Measurements from ENCODE around the gene TRPM1. TPM values are rescaled to one million over a fixed set of nuclear protein-coding genes. Genes with fewer than 3 reads are reported as not detected.

The TRPM1 gene
- total RNA-seq, 1 experiment from 2014 or later: 0.77 TPM

DNA sequence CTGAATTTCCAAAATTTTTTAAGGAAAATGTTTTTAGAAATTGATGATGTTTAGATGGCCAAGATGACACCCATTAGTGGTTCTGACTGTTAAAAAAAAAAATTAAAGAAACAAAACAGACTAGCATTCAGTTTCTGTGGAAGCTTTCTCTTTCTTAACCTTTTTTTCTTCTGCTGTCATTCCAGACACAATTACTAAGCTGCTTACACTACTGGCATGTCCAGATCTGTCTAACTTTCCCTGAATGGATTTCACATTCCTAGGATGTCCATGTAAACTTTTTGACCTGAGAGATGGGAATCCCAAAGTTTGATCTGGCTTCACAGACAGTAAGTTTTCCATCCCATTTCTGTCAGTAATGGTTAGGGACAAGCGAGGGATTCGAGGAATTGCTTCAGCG lies 99.8 kb downstream of the TRPM1 start (continued):
- TF ChIP-seq, protein P1, sequence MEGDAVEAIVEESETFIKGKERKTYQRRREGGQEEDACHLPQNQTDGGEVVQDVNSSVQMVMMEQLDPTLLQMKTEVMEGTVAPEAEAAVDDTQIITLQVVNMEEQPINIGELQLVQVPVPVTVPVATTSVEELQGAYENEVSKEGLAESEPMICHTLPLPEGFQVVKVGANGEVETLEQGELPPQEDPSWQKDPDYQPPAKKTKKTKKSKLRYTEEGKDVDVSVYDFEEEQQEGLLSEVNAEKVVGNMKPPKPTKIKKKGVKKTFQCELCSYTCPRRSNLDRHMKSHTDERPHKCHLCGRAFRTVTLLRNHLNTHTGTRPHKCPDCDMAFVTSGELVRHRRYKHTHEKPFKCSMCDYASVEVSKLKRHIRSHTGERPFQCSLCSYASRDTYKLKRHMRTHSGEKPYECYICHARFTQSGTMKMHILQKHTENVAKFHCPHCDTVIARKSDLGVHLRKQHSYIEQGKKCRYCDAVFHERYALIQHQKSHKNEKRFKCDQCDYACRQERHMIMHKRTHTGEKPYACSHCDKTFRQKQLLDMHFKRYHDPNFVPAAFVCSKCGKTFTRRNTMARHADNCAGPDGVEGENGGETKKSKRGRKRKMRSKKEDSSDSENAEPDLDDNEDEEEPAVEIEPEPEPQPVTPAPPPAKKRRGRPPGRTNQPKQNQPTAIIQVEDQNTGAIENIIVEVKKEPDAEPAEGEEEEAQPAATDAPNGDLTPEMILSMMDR (IDR thresholded peaks at IDR 0.05): no peak
- TF ChIP-seq, protein P2, sequence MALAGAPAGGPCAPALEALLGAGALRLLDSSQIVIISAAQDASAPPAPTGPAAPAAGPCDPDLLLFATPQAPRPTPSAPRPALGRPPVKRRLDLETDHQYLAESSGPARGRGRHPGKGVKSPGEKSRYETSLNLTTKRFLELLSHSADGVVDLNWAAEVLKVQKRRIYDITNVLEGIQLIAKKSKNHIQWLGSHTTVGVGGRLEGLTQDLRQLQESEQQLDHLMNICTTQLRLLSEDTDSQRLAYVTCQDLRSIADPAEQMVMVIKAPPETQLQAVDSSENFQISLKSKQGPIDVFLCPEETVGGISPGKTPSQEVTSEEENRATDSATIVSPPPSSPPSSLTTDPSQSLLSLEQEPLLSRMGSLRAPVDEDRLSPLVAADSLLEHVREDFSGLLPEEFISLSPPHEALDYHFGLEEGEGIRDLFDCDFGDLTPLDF (CRISPR knock-in tag; IDR thresholded peaks at IDR 0.05): no peak
- TF ChIP-seq CBFB (CRISPR knock-in tag; IDR thresholded peaks at IDR 0.05; ENCODE audit: low read depth) (no peak), RORB (CRISPR knock-in tag; IDR thresholded peaks at IDR 0.05) (no peak), ZNF232 (CRISPR knock-in tag; IDR thresholded peaks at IDR 0.05) (no peak), FOXK1 (CRISPR knock-in tag; IDR thresholded peaks at IDR 0.05) (no peak)

DNA sequence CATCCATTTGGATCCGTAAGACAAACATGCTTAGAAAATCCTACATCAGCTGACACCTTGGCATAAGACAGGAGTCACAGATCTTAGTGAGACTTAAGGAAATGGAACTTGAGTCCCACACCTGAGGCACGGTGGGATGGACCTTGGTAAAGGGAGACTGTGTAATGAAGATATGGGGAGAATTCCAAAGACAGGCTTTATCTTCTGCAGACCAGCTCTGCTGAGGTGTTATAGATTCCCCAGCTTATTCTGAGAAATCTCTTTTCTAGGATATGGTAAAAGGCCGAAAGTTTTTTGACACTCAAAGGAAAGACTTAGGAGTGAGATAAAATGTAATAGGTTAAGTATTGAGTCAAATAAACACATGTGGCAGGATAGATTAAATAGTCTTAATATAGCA lies 101.8 kb downstream of the TRPM1 start:
- no peak overlapping the region for H3K27ac Mint-ChIP-seq
- POLR2A ChIA-PET: no interaction called here

DNA sequence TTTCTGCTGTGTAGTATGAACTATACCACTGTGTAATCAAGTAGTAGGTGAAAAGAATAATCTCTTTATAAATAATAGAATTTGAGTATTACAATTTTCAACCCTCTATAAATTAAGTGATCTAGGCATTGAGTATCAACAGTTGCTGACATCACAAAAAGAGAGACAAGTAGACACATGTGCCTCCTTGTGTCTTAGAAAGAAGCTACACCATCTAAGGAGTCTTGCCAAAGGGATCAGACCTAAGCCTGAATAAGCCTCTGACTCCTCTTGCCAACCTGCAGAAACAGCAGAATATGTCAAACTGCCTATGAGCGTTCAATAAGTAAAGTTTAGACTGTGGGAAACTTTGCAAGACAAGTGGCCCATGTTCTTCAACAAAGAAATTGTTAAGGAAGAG lies 104.3 kb downstream of the TRPM1 start:
- H3K27me3 Mint-ChIP-seq (ENCODE audit: low read depth): no peaks in the 10 kb centered on the region
- H3K9me3 Mint-ChIP-seq: peaks cover 13% of the 10 kb centered on the region
- H3K36me3 Mint-ChIP-seq: no peaks in the 10 kb centered on the region
- peaks cover 4% of the 10 kb centered on the region for H3K4me1 Mint-ChIP-seq
- H3K4me3 Mint-ChIP-seq: no peak overlapping the region
- H3K27ac Mint-ChIP-seq: peak overlapping the region; percentile 41; the same call in 1 of the 2 replicates
- ATAC-seq: no peak
- ChIA-PET POLR2A (no interaction called here), CTCF (no interaction called here)
- DNase-seq (ENCODE audit: low spot score): no peak
- TF ChIP-seq, protein P1 (IDR thresholded peaks at IDR 0.05): no peak
- TF ChIP-seq, protein P3, sequence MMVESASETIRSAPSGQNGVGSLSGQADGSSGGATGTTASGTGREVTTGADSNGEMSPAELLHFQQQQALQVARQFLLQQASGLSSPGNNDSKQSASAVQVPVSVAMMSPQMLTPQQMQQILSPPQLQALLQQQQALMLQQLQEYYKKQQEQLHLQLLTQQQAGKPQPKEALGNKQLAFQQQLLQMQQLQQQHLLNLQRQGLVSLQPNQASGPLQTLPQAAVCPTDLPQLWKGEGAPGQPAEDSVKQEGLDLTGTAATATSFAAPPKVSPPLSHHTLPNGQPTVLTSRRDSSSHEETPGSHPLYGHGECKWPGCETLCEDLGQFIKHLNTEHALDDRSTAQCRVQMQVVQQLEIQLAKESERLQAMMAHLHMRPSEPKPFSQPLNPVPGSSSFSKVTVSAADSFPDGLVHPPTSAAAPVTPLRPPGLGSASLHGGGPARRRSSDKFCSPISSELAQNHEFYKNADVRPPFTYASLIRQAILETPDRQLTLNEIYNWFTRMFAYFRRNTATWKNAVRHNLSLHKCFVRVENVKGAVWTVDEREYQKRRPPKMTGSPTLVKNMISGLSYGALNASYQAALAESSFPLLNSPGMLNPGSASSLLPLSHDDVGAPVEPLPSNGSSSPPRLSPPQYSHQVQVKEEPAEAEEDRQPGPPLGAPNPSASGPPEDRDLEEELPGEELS (CRISPR knock-in tag; IDR thresholded peaks at IDR 0.05): no peak
- TF ChIP-seq HMGA2 (CRISPR knock-in tag; IDR thresholded peaks at IDR 0.05): no peak
- no peak for TF ChIP-seq MYBL2 (CRISPR knock-in tag; IDR thresholded peaks at IDR 0.05)
- no peak for TF ChIP-seq NR2C2 (CRISPR knock-in tag; IDR thresholded peaks at IDR 0.05)
- TF ChIP-seq, protein P4, sequence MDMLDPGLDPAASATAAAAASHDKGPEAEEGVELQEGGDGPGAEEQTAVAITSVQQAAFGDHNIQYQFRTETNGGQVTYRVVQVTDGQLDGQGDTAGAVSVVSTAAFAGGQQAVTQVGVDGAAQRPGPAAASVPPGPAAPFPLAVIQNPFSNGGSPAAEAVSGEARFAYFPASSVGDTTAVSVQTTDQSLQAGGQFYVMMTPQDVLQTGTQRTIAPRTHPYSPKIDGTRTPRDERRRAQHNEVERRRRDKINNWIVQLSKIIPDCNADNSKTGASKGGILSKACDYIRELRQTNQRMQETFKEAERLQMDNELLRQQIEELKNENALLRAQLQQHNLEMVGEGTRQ (CRISPR knock-in tag; IDR thresholded peaks at IDR 0.05): no peak
- TF ChIP-seq FOXJ3 (CRISPR knock-in tag; IDR thresholded peaks at IDR 0.05; ENCODE audit: borderline replicate concordance): no peak

More for the DNA sequence above, 101.8 kb downstream of the TRPM1 start:
- ATAC-seq (no peak), DNase-seq (ENCODE audit: low spot score) (no peak)
- Mint-ChIP-seq H3K9me3 (peaks cover 13% of the 10 kb centered on the region), H3K27me3 (ENCODE audit: low read depth) (no peaks in the 10 kb centered on the region), H3K4me3 (no peak overlapping the region), H3K4me1 (peaks cover 10% of the 10 kb centered on the region), H3K36me3 (no peaks in the 10 kb centered on the region)
- CTCF ChIA-PET: interaction anchor here (0.6 kb wide), 1 partner anchor 352 kb away, joined by 3 read pairs; no protein-coding TSS in a partner anchor
- TF ChIP-seq, protein P5, sequence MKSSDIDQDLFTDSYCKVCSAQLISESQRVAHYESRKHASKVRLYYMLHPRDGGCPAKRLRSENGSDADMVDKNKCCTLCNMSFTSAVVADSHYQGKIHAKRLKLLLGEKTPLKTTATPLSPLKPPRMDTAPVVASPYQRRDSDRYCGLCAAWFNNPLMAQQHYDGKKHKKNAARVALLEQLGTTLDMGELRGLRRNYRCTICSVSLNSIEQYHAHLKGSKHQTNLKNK (CRISPR knock-in tag; IDR thresholded peaks at IDR 0.05): no peak
- TF ChIP-seq ESRRA (CRISPR knock-in tag; IDR thresholded peaks at IDR 0.05; ENCODE audit: borderline replicate concordance): no peak

Measured in WTC11 (cell line).